H9 (cell line): ENCODE results near the gene TADA2B. TPM values are rescaled to one million over a fixed set of nuclear protein-coding genes. Genes with fewer than 3 reads are reported as not detected.
A peak's percentile ranks its signal among the peaks of the same experiment; 100 is the strongest.
"Not testable (repeated sequence)": the region's sequence is repeated elsewhere in the genome, so short reads cannot be mapped to it uniquely, and the experiment has no call there.

ENCODE experiments used
- DNase-seq: peaks from one replicate; pipeline ENCODE4 v3.0.0-alpha.2; 2017
- H2AFZ ChIP-seq: one replicate; pipeline ENCODE4 v1.6.1; 2013; ENCODE audit warnings: mild to moderate bottlenecking, low read length, control low read depth, moderate library complexity
- H2AK5ac ChIP-seq: 2 replicates; pipeline ENCODE4 v1.6.1; 2013; ENCODE audit warnings: low read length, control low read depth, mixed read lengths; ENCODE audit not compliant: insufficient read length
- H2BK120ac ChIP-seq: one replicate; pipeline ENCODE4 v1.6.1; 2013; ENCODE audit warnings: low read depth, mild to moderate bottlenecking, low read length, control low read depth, inconsistent platforms; ENCODE audit not compliant: poor library complexity, severe bottlenecking
- H2BK12ac ChIP-seq: 2 replicates; pipeline ENCODE4 v1.6.1; 2013; ENCODE audit warnings: low read length, control low read depth, mixed read lengths, low read depth; ENCODE audit not compliant: insufficient read length
- H2BK15ac ChIP-seq: 2 replicates; pipeline ENCODE4 v1.6.1; 2013; ENCODE audit warnings: low read depth, low read length, control low read depth
- H2BK20ac ChIP-seq: one replicate; pipeline ENCODE4 v1.6.1; 2013; ENCODE audit warnings: low read depth, mild to moderate bottlenecking, low read length, control low read depth, inconsistent platforms; ENCODE audit not compliant: poor library complexity, severe bottlenecking
- H2BK5ac ChIP-seq: 2 replicates; pipeline ENCODE4 v1.6.1; 2013; ENCODE audit warnings: low read length, control low read depth, mixed read lengths; ENCODE audit not compliant: insufficient read length
- H3K14ac ChIP-seq: 2 replicates; pipeline ENCODE4 v1.6.1; 2013; ENCODE audit warnings: low read length, control low read depth; ENCODE audit not compliant: insufficient read depth
- H3K18ac ChIP-seq: 2 replicates; pipeline ENCODE4 v1.6.1; 2013; ENCODE audit warnings: low read depth, mild to moderate bottlenecking, mixed read lengths, low read length, control low read depth; ENCODE audit not compliant: insufficient read length
- H3K23ac ChIP-seq: 2 replicates; pipeline ENCODE4 v1.6.1; 2013; ENCODE audit warnings: low read length, control low read depth, mixed read lengths, low read depth; ENCODE audit not compliant: insufficient read length
- H3K23me2 ChIP-seq: 2 replicates; pipeline ENCODE4 v1.6.1; 2013; ENCODE audit warnings: low read depth, mild to moderate bottlenecking, mixed read lengths, low read length, control low read depth; ENCODE audit not compliant: insufficient read length, poor library complexity, severe bottlenecking
- H3K27ac ChIP-seq: 2 replicates; pipeline ENCODE4 v1.5.1; 2013; ENCODE audit warnings: low read length, control low read depth, mixed read lengths, low read depth; ENCODE audit not compliant: insufficient read length
- H3K27me3 ChIP-seq: 2 replicates; pipeline ENCODE4 v1.6.1; 2013; ENCODE audit warnings: low read length, control low read depth, inconsistent platforms; ENCODE audit not compliant: insufficient read depth
- H3K4ac ChIP-seq: 2 replicates; pipeline ENCODE4 v1.6.1; 2013; ENCODE audit warnings: low read depth, mild to moderate bottlenecking, control low read depth, inconsistent platforms, low read length, moderate library complexity
- H3K4me1 ChIP-seq: 2 replicates; pipeline ENCODE4 v1.6.1; 2013; ENCODE audit warnings: low read length, control low read depth, inconsistent platforms; ENCODE audit not compliant: insufficient read depth
- H3K4me2 ChIP-seq: 2 replicates; pipeline ENCODE4 v1.6.1; 2013; ENCODE audit warnings: low read length, control low read depth, mixed read lengths; ENCODE audit not compliant: insufficient read length, insufficient read depth
- H3K56ac ChIP-seq: 2 replicates; pipeline ENCODE4 v1.6.1; 2013; ENCODE audit warnings: low read depth, mild to moderate bottlenecking, mixed read lengths, low read length, control low read depth; ENCODE audit not compliant: insufficient read length
- H3K79me1 ChIP-seq: 2 replicates; pipeline ENCODE4 v1.6.1; 2013; ENCODE audit warnings: low read depth, mild to moderate bottlenecking, moderate library complexity, low read length, control low read depth, inconsistent platforms; ENCODE audit not compliant: insufficient read depth, poor library complexity, severe bottlenecking
- H3K79me2 ChIP-seq: 2 replicates; pipeline ENCODE4 v1.6.1; 2013; ENCODE audit warnings: low read length, control low read depth, inconsistent platforms; ENCODE audit not compliant: insufficient read depth
- H3K9ac ChIP-seq: 2 replicates; pipeline ENCODE4 v1.6.1; 2013; ENCODE audit warnings: low read length, control low read depth, mixed read lengths; ENCODE audit not compliant: insufficient read length; ENCODE audit errors: extremely low read depth
- H3K9me3 ChIP-seq: one replicate; pipeline ENCODE4 v1.6.1; 2013; ENCODE audit warnings: low read depth, low read length, inconsistent platforms; ENCODE audit not compliant: control insufficient read depth
- H3T11ph ChIP-seq: one replicate; pipeline ENCODE4 v1.6.1; 2013; ENCODE audit warnings: mild to moderate bottlenecking, low read length, control low read depth, inconsistent platforms
- H4K20me1 ChIP-seq: one replicate; pipeline ENCODE4 v1.6.1; 2013; ENCODE audit not compliant: control insufficient read depth, insufficient read length, insufficient read depth
- H4K5ac ChIP-seq: 2 replicates; pipeline ENCODE4 v1.6.1; 2013; ENCODE audit warnings: low read depth, mild to moderate bottlenecking, mixed read lengths, low read length, control low read depth; ENCODE audit not compliant: insufficient read length
- H4K8ac ChIP-seq: replicated peaks from 2 replicates; pipeline ENCODE4 v1.6.1; 2013; ENCODE audit warnings: low read length, control low read depth, mixed read lengths, low read depth; ENCODE audit not compliant: insufficient read length
- H4K91ac ChIP-seq: 2 replicates; pipeline ENCODE4 v1.6.1; 2013; ENCODE audit warnings: low read depth, mild to moderate bottlenecking, moderate library complexity, mixed read lengths, low read length, control low read depth; ENCODE audit not compliant: insufficient read length
- H3K27ac Mint-ChIP-seq, 3 experiments: 2 replicates in 2 of 3; 3 replicates in 1 of 3; pipeline ENCODE4 v1.8.0; 2020 to 2021; ENCODE audit warnings: mixed read lengths in 3 of 3, mild to moderate bottlenecking in 1 of 3, moderate library complexity in 1 of 3
- H3K27me3 Mint-ChIP-seq: 2 replicates; pipeline ENCODE4 v1.8.0; 2021; ENCODE audit warnings: low read depth, mild to moderate bottlenecking, moderate library complexity, mixed read lengths
- H3K36me3 Mint-ChIP-seq, 3 experiments: 2 replicates in 2 of 3; 3 replicates in 1 of 3; pipeline ENCODE4 v1.8.0; 2020 to 2021; ENCODE audit warnings: low read depth in 3 of 3, mixed read lengths in 3 of 3; ENCODE audit not compliant: insufficient read depth in 1 of 3
- H3K4me1 Mint-ChIP-seq, 2 experiments: 2 replicates each; pipeline ENCODE4 v1.8.0; 2020; ENCODE audit warnings: mixed read lengths in 2 of 2
- H3K4me3 Mint-ChIP-seq, 2 experiments: 2 replicates in 1 of 2; 3 replicates in 1 of 2; pipeline ENCODE4 v1.8.0; 2020 to 2021; ENCODE audit warnings: mild to moderate bottlenecking in 2 of 2, mixed read lengths in 2 of 2, moderate library complexity in 1 of 2
- H3K9me3 Mint-ChIP-seq, 2 experiments: 2 replicates in 1 of 2; 3 replicates in 1 of 2; pipeline ENCODE4 v1.8.0; 2020; ENCODE audit warnings: mild to moderate bottlenecking in 2 of 2, mixed read lengths in 2 of 2, moderate library complexity in 1 of 2
- WGBS: extraction: QIAGEN DNeasy Blood & Tissue Kit; methylation state at CpG from one replicate; pipeline ENCODE4 v1.1.7; 2013; ENCODE audit warnings: missing lambda C conversion rate, low lambda C conversion rate, mixed read lengths; ENCODE audit not compliant: insufficient read length; ENCODE audit errors: extremely low coverage; 5-methylcytosine and 5-hydroxymethylcytosine counted together
- total RNA-seq: library from RNA; stranded (reverse); gene quantifications from 2 replicates; pipeline ENCODE4 v1.2.1, GENCODE V29; 2021
- TF ChIP-seq, protein P1 (sequence below): fragments of 200-600 bp; sonication (generic); conservative IDR thresholded peaks from 3 replicates; pipeline ENCODE4 v1.8.0; 2021; ENCODE audit warnings: antibody characterized with exemption, mild to moderate bottlenecking

Gene TADA2B
- total RNA-seq, 1 experiment from 2014 or later = 14.0 TPM

DNA sequence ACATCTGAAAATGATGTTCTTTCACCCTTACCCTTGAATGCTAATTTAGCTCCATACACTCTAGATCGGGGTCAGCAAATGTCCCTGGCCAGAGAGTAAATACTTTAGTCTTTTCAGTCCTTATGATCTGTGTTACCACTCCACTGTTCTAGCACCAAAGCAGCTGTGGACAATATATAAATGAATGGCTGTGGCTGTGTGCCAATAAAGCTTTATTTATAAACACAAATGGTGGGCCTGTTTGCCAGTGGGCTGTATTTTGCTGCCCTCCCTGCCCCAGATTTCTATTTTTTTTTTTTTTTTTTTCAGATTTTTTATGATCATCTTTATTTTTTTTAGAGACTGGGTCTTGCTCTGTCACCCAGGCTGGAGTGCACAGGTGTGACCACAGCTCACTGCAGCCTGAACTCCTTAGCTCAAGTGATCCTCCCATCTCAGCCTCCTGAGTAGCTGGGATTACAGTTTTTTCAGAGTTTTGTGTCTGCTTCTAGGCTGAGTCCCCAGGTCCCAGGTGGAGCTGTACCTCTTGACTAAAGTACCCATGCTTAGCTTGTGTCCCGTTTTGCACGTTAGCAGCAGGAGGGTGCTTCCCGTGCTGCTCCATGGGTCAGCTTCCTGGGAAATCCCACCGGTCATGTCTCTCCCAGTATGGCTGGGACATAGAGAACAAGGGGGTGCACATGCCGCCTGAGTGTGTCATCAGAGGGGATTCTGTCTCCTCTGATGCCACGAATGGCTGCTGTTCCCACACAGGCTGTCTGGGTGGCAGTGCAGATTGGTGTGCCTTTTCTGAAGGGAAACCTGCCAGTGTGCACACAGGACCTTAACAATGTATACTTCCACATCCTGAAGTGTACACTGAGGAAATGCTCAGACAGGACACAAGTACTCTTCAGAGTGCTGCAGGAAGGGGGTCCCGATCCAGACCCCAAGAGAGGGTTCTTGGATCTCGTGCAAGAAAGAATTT is 40.7 kb downstream of the TADA2B start:
- no peak overlapping the region for H2BK15ac ChIP-seq
- H3K27me3 ChIP-seq = peaks cover under 1% of the 10 kb centered on the region; the same call in 1 of the 2 replicates
- Mint-ChIP-seq H3K4me3 (peak overlapping the region in 1 of 2 experiments; percentile 6; a peak in 2 of 5 replicates), H3K4me1 (peaks cover 10 to 13% of the 10 kb centered on the region in 2 experiments), H3K9me3 (peaks cover 29 to 34% of the 10 kb centered on the region in 2 experiments), H3K27me3 (peaks cover 96% of the 10 kb centered on the region), H3K27ac (no peak overlapping the region), H3K36me3 (no peaks in the 10 kb centered on the region; a peak in 3 of 7 replicates)
- WGBS = no CpG with 5 or more reads among the region's 9 CpGs
- H4K20me1 ChIP-seq = no peaks in the 10 kb centered on the region
- no peak overlapping the region for H4K8ac ChIP-seq
- no peak overlapping the region for H3K9ac ChIP-seq
- H3K4ac ChIP-seq = no peak overlapping the region
- H3K79me1 ChIP-seq = no peaks in the 10 kb centered on the region
- no peak overlapping the region for H3K56ac ChIP-seq
- no peak overlapping the region for H4K5ac ChIP-seq
- H3K14ac ChIP-seq = no peak overlapping the region; the same call in 1 of the 2 replicates
- no peak overlapping the region for H3T11ph ChIP-seq
- TF ChIP-seq, protein P1, sequence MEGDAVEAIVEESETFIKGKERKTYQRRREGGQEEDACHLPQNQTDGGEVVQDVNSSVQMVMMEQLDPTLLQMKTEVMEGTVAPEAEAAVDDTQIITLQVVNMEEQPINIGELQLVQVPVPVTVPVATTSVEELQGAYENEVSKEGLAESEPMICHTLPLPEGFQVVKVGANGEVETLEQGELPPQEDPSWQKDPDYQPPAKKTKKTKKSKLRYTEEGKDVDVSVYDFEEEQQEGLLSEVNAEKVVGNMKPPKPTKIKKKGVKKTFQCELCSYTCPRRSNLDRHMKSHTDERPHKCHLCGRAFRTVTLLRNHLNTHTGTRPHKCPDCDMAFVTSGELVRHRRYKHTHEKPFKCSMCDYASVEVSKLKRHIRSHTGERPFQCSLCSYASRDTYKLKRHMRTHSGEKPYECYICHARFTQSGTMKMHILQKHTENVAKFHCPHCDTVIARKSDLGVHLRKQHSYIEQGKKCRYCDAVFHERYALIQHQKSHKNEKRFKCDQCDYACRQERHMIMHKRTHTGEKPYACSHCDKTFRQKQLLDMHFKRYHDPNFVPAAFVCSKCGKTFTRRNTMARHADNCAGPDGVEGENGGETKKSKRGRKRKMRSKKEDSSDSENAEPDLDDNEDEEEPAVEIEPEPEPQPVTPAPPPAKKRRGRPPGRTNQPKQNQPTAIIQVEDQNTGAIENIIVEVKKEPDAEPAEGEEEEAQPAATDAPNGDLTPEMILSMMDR = no peak
- no peak overlapping the region for H3K4me2 ChIP-seq
- no peaks in the 10 kb centered on the region for H3K9me3 ChIP-seq
- H3K23ac ChIP-seq = no peak overlapping the region
- H2AK5ac ChIP-seq = no peak overlapping the region
- no peaks in the 10 kb centered on the region for H3K79me2 ChIP-seq
- no peak overlapping the region for H2AFZ ChIP-seq
- H3K18ac ChIP-seq = no peak overlapping the region
- H3K4me1 ChIP-seq = no peaks in the 10 kb centered on the region
- no peak overlapping the region for H2BK20ac ChIP-seq
- no peaks in the 10 kb centered on the region for H3K23me2 ChIP-seq
- no peak overlapping the region for H4K91ac ChIP-seq
- H2BK12ac ChIP-seq = no peak overlapping the region
- no peak overlapping the region for H2BK120ac ChIP-seq
- DNase-seq = no peak
- H3K27ac ChIP-seq = no peak overlapping the region
- no peak overlapping the region for H2BK5ac ChIP-seq

DNA sequence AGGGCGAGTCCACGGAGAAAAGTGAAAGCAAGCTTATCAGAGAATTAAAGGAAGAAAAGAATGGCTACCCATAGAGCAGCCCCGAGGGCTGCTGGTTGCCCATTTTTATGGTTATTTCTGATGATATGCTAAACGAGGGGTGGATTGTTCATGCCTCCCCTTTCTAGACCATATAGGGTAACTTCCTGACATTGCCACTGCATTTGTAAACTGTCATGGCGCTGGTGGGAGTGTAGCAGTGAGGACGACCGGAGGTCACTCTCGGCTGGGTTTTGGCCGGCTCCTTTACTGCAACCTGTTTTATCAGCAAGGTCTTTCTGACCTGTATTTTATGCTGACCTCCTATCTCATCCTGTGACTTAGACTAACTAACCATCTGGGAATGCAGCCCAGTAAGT is 41.4 kb downstream of the TADA2B start:
- not testable (repeated sequence) for H3K23ac ChIP-seq, H3K79me2 ChIP-seq, H3K4ac ChIP-seq, DNase-seq, H2BK120ac ChIP-seq, H2BK15ac ChIP-seq, H3K27ac Mint-ChIP-seq, H4K8ac ChIP-seq, H3T11ph ChIP-seq, H3K14ac ChIP-seq, H3K36me3 Mint-ChIP-seq, H2AFZ ChIP-seq, H3K4me3 Mint-ChIP-seq, H4K5ac ChIP-seq, H3K27me3 ChIP-seq, H3K4me1 ChIP-seq, H2BK20ac ChIP-seq, H3K23me2 ChIP-seq, H3K18ac ChIP-seq, H2AK5ac ChIP-seq, H4K91ac ChIP-seq, H3K56ac ChIP-seq, H3K4me2 ChIP-seq, H3K27ac ChIP-seq, H3K9me3 ChIP-seq, H3K9ac ChIP-seq, H2BK5ac ChIP-seq, H4K20me1 ChIP-seq, H2BK12ac ChIP-seq, H3K79me1 ChIP-seq
- no CpG with 5 or more reads among the region's 9 CpGs for WGBS
- Mint-ChIP-seq H3K27me3 (peaks cover 96% of the 10 kb centered on the region), H3K4me1 (peaks cover 10 to 13% of the 10 kb centered on the region in 2 experiments), H3K9me3 (peaks cover 24 to 29% of the 10 kb centered on the region in 2 experiments)
